Measurements from ENCODE around the gene CCDC149.

GRCh38 chr4:24949970-24950369 lies 37.1 kb upstream of the CCDC149 start:
- TF ChIP-seq POLR2A (IDR thresholded peaks at IDR 0.05) (no peak), CTCF (IDR thresholded peaks at IDR 0.05) (no peak)

Data from vagina (tissue), 2 donors.